HG03457 (cell line): ENCODE data around the gene ZFHX2.
A peak's percentile ranks its signal among the peaks of the same experiment; 100 is the strongest.

Experiments used
- ATAC-seq: cut with Tn5 transposase; IDR thresholded peaks from one replicate; pipeline ENCODE4 v1.9.1; 2021; ENCODE audit warnings: moderate number of reproducible peaks; ENCODE audit not compliant: unreplicated experiment

Gene ZFHX2

GRCh38 chr14:23561873-23562821 lies 10.6 kb upstream of the ZFHX2 start:
- ATAC-seq, result no peak

DNA sequence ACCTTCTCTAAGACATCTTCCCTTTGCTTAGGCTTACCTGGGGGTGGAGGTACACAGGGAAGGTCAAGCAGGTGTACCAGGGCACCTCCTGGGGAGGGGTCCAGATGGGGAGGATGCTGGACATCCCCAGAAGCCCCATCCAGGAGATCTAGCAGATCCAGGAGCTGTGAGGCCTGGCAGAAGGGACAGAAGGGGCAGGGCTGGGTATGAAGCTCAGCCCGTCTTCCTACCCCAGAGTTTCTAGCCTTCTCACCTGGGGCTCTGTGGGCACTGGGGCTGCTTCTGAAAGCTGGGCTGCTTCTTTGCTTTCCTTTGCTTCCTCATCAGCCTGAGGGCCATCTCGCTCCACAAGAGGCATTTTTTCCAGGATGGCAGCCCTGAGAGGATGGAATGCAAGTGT lies 9.7 kb upstream of the ZFHX2 start:
- ATAC-seq, result no peak

DNA sequence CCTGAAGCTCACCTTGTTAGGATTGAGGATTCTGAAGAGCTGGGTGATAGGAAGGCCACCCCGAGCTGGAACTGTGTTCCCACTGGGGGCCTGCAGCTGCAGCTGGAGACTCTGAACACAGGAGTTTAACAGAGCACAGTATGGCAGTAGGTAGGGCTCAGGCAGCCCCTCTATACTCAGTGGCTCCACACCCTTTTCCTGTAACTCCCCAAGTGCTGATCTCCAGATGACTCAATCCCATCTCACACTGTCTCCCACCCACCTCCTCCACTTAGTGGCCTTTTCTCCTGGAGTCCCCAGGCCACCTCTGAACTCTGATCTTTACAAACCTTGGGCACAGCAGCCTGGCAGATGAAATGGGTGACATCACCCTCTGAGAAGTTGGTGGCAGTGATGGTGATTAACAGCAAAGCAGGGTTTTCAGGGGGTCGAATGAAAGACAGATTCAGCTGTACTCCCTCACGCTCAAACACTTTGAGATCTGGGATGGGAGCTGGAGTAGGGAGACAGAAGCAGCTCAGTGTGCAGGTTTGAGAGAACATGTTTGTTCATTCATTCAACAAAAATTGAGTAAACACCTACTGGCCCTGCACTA lies 8.5 kb upstream of the ZFHX2 start:
- ATAC-seq, result no peak

DNA sequence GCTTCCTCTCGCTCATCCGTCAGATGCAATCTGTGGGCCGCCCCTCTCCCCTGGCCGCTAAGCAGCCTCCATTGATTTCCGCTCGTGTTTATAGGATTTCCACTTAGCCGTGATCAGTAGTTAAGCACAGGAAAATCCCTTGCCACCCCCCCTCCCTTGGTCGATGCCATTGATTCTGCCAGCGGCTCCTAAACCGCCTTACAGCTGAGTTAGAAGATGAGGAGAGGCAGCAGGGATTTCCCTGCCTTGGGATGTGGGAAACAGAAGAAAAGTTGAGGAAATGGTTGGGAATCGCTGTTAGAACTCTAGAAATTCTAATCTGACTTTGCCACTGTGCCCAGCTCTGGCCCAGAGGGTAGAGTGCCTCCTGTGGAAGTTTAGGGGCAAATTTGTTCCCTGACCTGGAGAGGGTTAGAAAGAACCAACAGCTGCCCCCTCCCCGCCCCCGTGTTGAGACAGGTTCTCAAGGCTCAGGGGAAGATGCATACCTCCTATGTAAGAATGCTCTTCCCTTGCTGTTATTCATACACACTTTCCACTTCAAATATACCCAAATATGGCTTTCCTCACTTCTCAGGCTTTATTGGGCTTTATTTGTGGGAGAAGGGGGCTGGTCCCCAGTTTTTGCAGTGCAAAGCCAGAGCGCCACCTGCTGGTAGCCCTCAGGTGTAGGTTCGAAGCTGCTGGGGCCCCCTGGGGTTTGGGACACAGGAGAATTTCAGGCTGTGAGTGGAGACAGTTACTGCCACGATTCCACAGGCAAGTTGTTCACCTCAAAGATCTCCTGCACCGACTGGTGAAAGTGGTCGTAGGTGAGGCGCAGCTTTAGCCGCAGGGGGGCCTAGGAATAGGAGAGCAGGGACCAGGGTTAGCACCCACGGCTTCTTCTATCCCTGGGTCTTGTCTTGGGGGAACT lies 7.7 kb upstream of the ZFHX2 start:
- ATAC-seq, result no peak

DNA sequence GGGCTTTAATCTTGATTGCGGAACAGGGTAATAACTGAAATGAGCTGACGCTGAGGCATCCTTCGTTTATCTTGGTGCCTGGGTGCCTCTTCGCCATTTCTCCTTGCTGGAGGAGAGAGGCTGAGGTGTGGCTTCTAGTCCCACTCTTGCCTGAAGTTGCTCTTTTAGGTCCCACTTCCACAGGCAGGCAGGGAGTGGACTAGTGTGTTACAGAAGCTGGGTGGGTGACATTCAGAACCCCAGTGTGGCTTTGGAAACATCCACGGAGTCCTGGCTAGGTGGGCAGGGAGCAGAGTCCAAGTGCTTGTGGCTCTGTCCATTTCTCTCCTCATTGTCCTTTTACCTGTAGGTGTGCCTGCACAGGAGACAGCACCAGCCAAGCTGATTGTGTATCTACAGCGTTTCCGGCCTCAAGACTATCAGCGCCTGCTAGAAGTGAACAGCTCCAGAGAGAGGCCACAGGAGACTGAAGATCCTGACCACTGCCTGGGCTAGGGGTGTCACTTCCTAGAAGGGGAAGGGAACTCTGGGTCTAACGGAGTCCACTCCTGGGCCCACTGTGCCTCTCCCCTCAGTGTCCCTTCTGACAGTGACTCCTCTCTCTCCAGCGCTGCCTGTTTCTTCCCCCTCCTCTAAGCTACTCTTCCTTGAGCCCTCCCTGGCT lies 6.9 kb upstream of the ZFHX2 start:
- no peak for ATAC-seq

DNA sequence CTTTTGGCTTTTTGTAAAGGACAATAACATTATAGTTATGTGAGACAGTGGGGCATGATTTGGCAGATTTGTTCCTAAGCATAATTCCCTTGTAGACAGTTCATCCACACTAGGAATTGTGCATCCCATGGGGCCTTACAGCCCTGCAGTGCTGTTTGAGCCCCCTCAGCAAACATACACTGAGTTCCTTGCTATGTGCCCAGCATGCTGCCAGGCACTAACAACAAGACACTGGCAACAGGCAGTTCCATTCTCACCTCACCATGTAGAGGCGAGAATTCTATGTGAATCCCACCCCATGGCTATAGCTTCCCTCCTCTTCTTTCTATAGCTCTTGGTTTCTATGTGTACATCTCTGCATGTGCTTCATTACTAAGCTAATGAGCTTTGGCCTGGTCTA lies 6.4 kb upstream of the ZFHX2 start:
- ATAC-seq, result no peak

DNA sequence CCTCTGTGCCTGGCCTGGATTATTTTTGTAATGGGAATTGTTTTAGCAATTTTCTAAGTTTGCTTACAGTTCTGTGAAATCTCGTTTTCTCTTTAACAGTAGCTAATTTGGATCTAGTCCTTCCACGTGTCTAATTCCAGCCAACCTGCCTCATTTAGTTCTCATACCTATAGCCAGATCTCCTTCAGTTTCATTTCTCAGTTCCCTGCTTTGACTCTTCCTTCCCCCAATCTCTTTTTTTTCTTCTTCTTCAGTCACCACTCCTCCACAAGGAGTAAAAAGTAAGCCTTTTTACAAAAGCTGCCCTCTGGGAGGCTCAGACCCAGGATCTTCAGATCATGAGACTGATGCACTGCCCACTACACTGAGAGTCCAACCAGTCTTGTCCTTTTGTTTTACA lies 6.0 kb upstream of the ZFHX2 start:
- no peak for ATAC-seq

- ATAC-seq, result no peak
These were observed 5.3 kb upstream of the ZFHX2 start for GRCh38 chr14:23556700-23557440.

GRCh38 chr14:23555882-23556699 lies 4.5 kb upstream of the ZFHX2 start, which contains the start of gene THTPA:
Gene THTPA (plus strand): TSS chr14:23556271. CDS start chr14:23556758, 487 bp downstream.
- ATAC-seq, result peak; percentile 58

GRCh38 chr14:23555533-23555881 lies 3.9 kb upstream of the ZFHX2 start:
- ATAC-seq, result no peak

DNA sequence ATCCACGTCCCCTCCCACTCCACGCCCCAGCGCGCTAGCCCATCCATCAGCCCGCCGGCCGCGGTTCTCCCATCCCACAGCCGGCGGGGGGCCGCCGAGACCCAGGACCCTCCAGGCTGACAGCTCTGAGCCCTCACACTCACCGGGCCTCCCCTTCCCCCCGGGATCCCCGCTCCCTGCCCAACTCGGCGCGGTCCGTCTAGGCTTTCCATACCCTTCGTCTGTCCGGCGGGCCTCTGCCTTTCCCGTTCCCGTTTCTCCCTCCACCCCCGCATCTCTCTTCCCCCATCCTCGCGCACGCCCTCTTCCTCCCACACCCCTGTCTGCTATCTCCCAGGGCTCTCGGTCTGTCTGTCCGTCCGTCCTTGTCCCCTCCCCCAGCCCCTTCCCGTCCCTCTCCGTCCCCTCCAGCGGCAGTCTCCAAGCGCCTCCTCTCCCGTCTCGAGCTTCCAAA lies 726 bp downstream of the ZFHX2 start:
- ATAC-seq, result no peak

- ATAC-seq, result no peak
These were observed 1.3 kb downstream of the ZFHX2 start for GRCh38 chr14:23550131-23550811.

DNA sequence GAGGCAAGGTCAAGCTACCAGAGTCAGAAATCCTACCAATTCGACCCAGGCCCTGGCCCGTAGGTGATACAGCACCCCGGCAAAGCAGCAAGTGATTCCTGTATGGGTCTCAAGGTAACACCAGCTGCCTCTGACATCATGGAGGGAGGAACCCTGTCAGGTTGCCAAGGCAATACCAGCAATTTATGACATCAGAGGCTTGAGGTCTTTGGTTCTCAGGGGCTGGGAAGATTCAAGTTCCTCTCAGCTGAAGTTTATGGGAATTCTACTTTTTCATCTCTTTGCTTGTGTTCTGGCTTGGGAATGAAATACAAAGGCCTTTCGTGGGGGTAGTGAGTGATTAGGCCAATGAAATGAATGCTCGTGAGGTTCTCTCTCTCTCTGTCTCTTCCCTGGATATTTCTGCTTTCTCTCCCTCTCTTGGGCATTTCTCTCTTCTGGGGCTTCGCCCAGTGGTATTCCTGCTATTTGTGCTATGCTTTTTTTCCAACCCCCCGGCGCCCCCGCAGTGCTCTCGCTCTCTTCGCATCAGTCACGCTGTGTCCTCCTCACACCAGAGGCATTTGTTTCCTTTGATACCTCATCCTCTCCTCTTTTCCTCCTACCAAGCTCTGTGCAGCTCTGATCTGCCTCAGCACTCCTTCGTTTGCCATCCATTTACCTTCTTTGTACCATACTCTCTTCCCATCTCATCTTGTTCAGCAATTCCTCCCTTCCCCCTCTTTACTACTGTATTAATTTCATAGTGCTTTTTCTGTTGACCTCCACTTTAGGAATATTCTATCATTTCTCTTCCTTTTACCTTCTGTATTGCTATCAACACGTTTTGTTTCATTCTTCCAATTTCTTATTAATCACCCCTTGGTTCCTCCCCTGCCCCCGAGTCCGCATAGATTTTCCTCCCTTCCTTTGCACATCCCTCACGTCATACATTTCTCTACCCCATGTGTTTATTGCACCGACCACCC lies 2.9 kb downstream of the ZFHX2 start:
- no peak for ATAC-seq

DNA sequence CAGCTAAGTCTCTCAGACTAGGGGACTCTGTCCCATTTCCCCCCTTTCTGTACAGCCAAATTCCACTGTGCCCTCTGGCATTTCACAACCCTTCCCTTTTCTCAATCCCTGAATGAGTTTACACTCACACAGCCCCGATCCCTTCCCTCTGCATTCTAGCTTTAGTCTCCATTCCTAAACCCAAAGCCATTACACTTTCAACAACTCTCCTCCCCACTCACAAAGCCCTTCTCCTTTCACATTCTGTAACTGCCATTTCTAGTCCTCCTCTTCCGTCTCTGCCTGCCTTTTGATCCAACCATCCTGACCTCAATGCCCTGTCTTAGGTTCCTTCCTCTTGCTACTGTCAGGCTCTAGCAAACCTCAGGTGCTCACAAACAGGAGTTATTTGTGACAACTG lies 3.6 kb downstream of the ZFHX2 start:
- ATAC-seq, result no peak

DNA sequence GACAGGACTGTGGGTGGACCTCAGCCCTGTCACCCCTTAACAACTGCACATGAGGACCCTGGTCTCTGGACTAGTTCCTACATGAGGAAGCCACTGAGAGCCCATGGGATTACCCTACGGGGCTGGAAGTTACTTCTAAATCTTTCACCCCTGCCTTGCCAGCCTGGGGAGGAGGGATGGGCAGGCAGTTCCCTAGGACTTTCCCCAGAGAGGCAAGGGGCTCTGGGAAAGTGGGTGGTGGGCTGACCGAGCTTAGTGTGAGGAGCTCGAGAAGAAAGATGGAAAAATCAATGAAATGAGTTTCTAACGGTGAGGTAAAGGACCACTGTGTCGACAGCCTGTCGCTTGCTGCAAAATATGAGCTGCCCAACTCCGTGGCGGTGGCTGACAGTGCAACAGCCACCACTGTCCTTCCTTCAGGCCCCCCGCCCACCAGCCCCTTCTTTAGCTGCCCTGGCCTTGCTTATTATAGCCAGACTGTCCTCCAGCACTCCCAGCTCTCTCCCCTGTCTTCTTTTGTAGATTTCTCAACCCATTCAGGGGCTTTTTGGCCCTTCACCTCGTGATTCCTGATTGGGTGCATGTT lies 5.0 kb downstream of the ZFHX2 start:
- ATAC-seq, result no peak

DNA sequence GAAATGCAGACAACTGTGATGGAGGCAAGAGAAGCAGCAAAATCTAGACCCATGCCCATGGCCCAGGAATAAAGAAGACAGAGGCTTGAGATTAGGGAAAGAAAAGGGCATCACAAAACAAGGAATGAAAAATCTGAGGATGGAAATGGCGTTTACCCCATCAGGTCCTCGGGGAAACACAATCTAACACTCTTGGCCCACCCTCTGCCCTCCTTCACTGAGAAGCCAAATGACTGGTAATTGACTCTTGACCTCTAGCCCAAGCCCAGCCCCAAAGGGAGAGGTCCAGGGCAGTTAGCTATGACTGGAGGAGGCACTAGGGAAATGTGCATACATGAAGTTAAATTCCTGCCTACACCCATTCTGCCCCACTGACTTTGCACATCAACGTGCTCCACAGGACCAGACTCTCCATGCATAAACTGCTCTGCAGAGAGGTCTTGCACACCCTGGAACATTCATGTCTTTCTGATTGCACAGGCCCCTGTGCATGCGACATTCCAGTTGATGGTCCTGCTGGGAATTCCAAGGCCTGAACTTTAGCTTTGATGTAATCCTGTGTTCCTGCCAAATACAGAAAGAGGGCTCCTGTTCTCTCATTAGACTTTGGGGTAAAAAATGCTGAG lies 5.7 kb downstream of the ZFHX2 start:
- no peak for ATAC-seq
